ENCODE measurements around the gene ACSM4. TPM values are rescaled to one million over a fixed set of nuclear protein-coding genes. Genes with fewer than 3 reads are reported as not detected.

Gene ACSM4, protein sequence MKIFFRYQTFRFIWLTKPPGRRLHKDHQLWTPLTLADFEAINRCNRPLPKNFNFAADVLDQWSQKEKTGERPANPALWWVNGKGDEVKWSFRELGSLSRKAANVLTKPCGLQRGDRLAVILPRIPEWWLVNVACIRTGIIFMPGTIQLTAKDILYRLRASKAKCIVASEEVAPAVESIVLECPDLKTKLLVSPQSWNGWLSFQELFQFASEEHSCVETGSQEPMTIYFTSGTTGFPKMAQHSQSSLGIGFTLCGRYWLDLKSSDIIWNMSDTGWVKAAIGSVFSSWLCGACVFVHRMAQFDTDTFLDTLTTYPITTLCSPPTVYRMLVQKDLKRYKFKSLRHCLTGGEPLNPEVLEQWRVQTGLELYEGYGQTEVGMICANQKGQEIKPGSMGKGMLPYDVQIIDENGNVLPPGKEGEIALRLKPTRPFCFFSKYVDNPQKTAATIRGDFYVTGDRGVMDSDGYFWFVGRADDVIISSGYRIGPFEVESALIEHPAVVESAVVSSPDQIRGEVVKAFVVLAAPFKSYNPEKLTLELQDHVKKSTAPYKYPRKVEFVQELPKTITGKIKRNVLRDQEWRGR
- total RNA-seq (2022; extraction: Qiagen RNA extraction): not detected in 5 replicates

DNA sequence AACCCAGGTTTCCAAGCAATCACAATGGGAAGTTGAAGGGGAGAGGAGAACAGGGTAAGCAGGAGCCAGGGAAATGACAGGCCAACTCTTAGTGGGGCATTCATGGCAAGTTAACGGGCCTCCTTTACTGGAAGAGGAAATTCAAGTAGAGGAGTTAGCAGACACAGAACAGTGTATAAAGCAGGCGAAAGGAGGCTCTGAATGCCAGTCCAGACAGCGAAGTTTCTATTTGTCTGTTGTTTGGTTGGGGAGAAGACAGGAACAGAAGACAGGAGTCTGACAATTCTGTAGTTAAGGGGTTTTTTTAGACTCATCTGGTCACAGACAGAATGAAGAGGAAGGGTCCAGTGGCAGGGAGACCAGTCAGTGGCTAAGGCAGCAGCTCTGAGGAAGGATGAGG lies at the start of gene ACSM4:
Gene ACSM4 (plus strand): TSS at position 301 of the 400 bp plus-strand sequence. CDS start 260 bp downstream, outside the sequence.

Other genes starting within 250 kb of the ACSM4 start
- gene C1S, start 243.4 kb upstream of the ACSM4 start, total RNA-seq (2022; extraction: Qiagen RNA extraction): 38.3 to 57.7 TPM (median 41.9 TPM) in 5 replicates
- 24.9 to 42.1 TPM (median 27.9 TPM) in 5 replicates for gene C1R, start 211.6 kb upstream of the ACSM4 start, total RNA-seq (2022; extraction: Qiagen RNA extraction)
- gene C1RL, start 194.9 kb upstream of the ACSM4 start, total RNA-seq (2022; extraction: Qiagen RNA extraction): 8.8 to 14.6 TPM (median 12.2 TPM) in 5 replicates
- gene RBP5, start 175.2 kb upstream of the ACSM4 start, total RNA-seq (2022; extraction: Qiagen RNA extraction): not detected in 5 replicates
- gene CLSTN3, start 173.7 kb upstream of the ACSM4 start, total RNA-seq (2022; extraction: Qiagen RNA extraction): 10.1 to 17.5 TPM (median 14.3 TPM) in 5 replicates
- 28.2 to 33.0 TPM (median 31.8 TPM) in 5 replicates for gene PEX5, start 114.4 kb upstream of the ACSM4 start, total RNA-seq (2022; extraction: Qiagen RNA extraction)
- 0.16 to 0.42 TPM (median 0.23 TPM) in 5 replicates for gene CD163L1, start 140.1 kb downstream of the ACSM4 start, total RNA-seq (2022; extraction: Qiagen RNA extraction)
- 0.02 to 0.07 TPM in 2 of 5 replicates, not detected in the others for gene CD163, start 199.7 kb downstream of the ACSM4 start, total RNA-seq (2022; extraction: Qiagen RNA extraction)